Subcutaneous adipose tissue (tissue), 4 donors: ENCODE measurements around the gene PPCDC. TPM values are rescaled to one million over a fixed set of nuclear protein-coding genes. Genes with fewer than 3 reads are reported as not detected.

Source experiments
- CTCF ChIP-seq: fragments of 450-650 bp; IDR thresholded peaks from one replicate; pipeline ENCODE4 v1.5.1; 2016; ENCODE audit warnings: low read depth, mild to moderate bottlenecking, control low read depth, antibody characterized with exemption, moderate library complexity
- total RNA-seq, 4 donors: library from RNA; depleted of rRNA; stranded (reverse); fragments of >200 nt; gene quantifications; one replicate each; pipeline ENCODE4 v1.1.0, GENCODE V29; 2016

Gene PPCDC
- total RNA-seq, 4 donors from 2014 or later = 10.5 to 20.2 (median 14.5) TPM

DNA sequence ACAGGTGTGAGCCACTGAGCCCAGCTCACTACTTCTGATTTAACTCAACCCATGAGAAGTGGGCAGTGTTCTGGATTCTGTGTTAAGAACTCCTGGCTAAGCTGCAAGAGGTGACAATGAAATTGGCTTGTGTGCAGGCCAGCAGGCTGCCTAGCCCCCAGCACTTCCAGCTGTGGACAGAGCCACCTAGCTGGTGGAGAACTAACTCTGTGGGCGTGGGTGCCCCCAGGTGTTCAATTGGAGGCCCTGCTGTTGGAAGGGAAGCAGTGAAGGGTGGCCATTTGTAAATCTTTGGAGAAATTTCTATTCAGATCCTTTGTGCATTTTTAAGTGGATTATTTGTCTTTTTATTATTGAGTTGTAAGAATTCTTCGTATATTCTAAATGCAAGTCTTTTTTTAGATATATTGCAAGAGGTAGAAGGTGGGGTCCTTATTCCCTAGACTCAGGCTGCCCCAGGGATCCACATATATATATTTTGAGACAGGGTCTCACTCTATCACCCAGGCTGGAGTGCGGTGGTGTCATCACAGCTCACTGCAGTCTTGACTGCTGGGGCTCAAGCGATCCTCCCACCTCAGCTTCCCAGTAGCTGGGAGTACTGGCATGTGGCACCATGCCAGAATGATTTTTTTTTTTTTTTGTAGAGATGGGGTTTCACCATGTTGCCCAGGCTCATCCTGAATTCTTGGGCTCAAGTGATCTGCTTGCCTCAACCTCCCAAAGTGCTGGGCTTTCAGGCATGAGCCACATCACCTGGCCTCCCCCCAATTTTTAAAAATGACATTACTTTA lies 35.2 kb upstream of the PPCDC start:
- no peak for TF ChIP-seq CTCF

GRCh38 chr15:74989527-74989926 lies 33.9 kb upstream of the PPCDC start:
- TF ChIP-seq CTCF = no peak

GRCh38 chr15:74992619-74993018 lies 30.8 kb upstream of the PPCDC start:
- no peak for TF ChIP-seq CTCF

DNA sequence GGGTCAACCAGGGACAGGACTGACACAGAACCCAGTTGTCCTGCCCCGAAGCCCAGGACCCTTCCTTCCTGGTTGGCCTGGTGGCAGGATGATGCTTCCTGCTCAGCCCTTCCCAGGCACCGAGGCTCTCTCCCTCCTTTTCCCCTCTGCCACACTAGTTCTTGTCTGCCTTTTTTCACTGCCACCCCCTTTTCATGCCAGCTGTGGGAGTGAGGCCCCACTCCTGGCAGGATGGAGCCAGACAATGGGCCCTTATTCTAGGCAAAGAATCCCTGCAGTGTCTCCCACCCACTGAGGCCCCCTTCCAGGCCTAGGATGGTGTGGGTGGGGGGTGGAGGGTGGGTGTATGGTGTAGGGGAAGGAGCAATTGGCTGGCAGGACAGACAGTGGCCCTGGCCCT lies 29.2 kb upstream of the PPCDC start:
- no peak for TF ChIP-seq CTCF

DNA sequence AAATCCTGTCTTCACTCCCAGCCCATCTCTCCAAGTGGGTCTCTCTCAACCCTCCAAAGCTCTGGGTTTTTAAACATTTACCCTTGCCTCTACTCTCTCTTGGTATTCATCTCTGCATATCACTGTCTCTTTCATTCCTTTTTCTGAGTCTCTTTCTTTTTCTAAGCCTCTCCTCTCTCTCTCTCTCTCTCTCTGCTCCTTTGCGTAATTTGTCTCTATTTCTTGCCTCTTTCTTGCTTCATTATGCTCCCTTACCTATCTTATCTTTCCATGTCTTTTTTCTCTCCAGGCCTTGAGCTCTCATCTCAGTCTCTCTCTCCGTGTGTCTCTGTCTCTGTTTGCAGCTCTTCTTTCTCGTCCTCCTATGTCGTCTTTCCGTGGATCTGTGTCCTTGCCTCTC lies 28.7 kb upstream of the PPCDC start:
- TF ChIP-seq CTCF = no peak

DNA sequence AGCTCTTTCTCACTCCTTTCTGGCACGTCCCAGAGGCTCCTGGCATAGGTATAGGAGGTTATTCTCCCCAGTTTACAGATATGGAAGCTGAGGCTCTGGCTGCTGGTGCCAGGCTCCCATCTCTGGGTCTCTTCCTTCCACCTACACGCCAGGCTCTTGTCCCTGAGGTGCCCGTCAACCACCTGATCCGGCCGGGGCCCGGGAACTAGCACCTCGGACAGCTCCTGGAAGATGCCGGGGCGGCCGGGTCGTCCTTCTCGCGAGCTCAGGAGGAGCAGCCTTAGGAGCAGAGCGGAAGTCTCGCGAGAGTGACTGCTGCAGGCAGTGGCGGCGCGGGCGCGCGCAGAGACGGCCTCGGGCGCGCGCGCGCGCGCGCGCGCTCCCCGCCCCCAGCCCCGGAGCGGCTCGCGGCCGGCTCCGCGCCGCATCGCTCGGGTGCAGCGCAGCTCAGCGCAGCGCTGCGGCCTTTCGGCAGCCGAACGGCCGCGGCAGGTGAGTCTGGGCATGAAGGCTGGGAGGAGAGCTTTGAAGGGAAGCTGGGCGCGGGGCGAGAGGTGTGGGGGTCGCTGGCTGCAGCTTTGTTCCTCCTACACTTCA lies 28.1 kb upstream of the PPCDC start, which contains the start of gene SCAMP5:
SCAMP5 (plus strand) TSS at position 382 of the 597 bp plus-strand sequence. CDS start 16,277 bp downstream, outside the sequence.
- no peak for TF ChIP-seq CTCF

DNA sequence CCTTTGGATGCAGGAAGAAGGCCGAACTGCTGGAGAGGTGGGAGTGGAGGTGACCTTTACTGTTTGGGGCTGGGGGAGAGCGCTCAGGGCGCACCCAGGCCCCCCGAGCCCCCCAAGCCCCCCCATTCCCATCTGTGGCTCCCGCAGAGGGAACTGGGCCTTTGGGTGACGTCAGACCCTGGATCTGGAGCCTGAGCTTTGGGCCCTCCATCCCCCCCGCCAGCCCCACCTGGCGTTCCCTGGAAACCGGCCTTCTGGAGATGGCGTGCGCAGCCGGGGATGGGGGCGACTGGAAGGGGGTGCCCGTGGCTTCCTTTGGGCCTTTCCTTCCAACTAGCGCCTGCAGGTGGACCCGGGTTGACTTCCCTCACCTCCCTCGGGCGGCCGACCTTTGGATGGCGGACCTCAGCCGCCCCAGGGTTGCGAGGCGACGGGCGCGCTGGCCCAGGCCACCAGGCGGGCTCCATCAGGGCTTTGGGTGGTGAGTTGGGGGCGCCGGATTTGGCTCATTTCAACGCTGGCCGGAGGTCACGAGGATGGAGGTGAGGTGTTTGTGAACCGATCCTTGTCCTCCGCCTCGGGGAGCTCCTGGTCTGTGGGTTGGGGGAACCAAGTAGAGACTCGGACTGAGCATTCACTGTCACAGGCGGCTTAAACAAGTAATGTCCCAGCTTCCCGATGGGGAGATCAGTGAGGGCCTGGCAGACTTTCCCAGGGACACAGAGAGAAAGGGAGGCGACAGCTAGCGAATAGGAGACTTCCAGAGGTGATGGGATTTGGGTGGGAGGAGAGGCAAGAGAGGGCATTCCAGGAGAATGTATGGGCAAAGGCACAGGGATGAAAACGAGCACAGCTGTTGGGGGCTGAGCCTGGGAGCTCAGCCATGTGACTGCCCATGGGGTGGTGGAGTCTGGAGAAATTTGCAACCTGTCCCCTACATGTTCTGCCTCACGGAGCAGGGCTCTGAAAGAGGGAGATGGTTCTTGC lies 27.3 kb upstream of the PPCDC start:
- no peak for TF ChIP-seq CTCF
